Thoracic aorta (tissue), 2 donors: ENCODE results near the gene HSPA12B. TPM values are rescaled to one million over a fixed set of nuclear protein-coding genes. Genes with fewer than 3 reads are reported as not detected.

Source experiments
- ATAC-seq: fragments of 150-250 bp; one replicate; pipeline ENCODE4 v1.8.0; 2017; ENCODE audit warnings: low read depth; ENCODE audit not compliant: insufficient number of reproducible peaks, low FRiP score
- DNase-seq: peaks from one replicate; pipeline ENCODE4 v3.0.0-alpha.2; 2020; ENCODE audit warnings: low spot score
- H3K27ac ChIP-seq, 2 donors: fragments of 200-600 bp; sonication (generic); 1 replicate in 1 of 2; 2 replicates in 1 of 2; pipeline ENCODE4 v1.5.1; 2016; ENCODE audit warnings: mild to moderate bottlenecking in 2 of 2, moderate library complexity in 2 of 2
- H3K27me3 ChIP-seq: fragments of 200-600 bp; sonication (generic); replicated peaks from 2 replicates; pipeline ENCODE4 v1.6.0; 2016; ENCODE audit warnings: mild to moderate bottlenecking; ENCODE audit not compliant: insufficient read depth
- H3K36me3 ChIP-seq: fragments of 200-600 bp; sonication (generic); one replicate; pipeline ENCODE4 v1.5.1; 2016
- H3K4me1 ChIP-seq, 2 donors: fragments of 200-600 bp; sonication (generic); 1 replicate in 1 of 2; 2 replicates in 1 of 2; pipeline versions ENCODE4 v1.5.1 to v1.6.0; 2016; ENCODE audit warnings: low read depth in 2 of 2, mild to moderate bottlenecking in 1 of 2; ENCODE audit not compliant: control insufficient read depth in 1 of 2
- H3K4me3 ChIP-seq: fragments of 200-600 bp; sonication (generic); 2 replicates; pipeline ENCODE4 v1.5.1; 2016; ENCODE audit warnings: mild to moderate bottlenecking
- H3K9me3 ChIP-seq: fragments of 200-600 bp; sonication (generic); 2 replicates; pipeline ENCODE4 v1.5.1; 2016
- total RNA-seq, 2 donors: library from RNA; depleted of rRNA; stranded (reverse); fragments of >200 nt; gene quantifications; one replicate each; pipeline versions ENCODE4 v1.1.0 to v1.2.3, GENCODE V29; 2016
- TF ChIP-seq, protein P1 (sequence below): fragments of 200-600 bp; sonication (generic); IDR thresholded peaks from one replicate; pipeline ENCODE4 v1.5.1; 2019; ENCODE audit warnings: antibody characterized with exemption

HSPA12B gene
- total RNA-seq, 2 donors from 2014 or later, result 4.6 to 6.5 TPM

- no peaks in the 10 kb centered on the region for H3K27me3 ChIP-seq
- TF ChIP-seq, protein P1, sequence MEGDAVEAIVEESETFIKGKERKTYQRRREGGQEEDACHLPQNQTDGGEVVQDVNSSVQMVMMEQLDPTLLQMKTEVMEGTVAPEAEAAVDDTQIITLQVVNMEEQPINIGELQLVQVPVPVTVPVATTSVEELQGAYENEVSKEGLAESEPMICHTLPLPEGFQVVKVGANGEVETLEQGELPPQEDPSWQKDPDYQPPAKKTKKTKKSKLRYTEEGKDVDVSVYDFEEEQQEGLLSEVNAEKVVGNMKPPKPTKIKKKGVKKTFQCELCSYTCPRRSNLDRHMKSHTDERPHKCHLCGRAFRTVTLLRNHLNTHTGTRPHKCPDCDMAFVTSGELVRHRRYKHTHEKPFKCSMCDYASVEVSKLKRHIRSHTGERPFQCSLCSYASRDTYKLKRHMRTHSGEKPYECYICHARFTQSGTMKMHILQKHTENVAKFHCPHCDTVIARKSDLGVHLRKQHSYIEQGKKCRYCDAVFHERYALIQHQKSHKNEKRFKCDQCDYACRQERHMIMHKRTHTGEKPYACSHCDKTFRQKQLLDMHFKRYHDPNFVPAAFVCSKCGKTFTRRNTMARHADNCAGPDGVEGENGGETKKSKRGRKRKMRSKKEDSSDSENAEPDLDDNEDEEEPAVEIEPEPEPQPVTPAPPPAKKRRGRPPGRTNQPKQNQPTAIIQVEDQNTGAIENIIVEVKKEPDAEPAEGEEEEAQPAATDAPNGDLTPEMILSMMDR, result no peak
- DNase-seq, result no peak
- H3K27ac ChIP-seq, result no peak overlapping the region
- H3K9me3 ChIP-seq, result no peaks in the 10 kb centered on the region
- no peak for ATAC-seq
- H3K36me3 ChIP-seq, result no peaks in the 10 kb centered on the region
- no peaks in the 10 kb centered on the region for H3K4me1 ChIP-seq
- H3K4me3 ChIP-seq, result peak overlapping the region; percentile 52
Observed at GRCh38 chr20:3733119-3733995, 872 bp downstream of the HSPA12B start.

DNA sequence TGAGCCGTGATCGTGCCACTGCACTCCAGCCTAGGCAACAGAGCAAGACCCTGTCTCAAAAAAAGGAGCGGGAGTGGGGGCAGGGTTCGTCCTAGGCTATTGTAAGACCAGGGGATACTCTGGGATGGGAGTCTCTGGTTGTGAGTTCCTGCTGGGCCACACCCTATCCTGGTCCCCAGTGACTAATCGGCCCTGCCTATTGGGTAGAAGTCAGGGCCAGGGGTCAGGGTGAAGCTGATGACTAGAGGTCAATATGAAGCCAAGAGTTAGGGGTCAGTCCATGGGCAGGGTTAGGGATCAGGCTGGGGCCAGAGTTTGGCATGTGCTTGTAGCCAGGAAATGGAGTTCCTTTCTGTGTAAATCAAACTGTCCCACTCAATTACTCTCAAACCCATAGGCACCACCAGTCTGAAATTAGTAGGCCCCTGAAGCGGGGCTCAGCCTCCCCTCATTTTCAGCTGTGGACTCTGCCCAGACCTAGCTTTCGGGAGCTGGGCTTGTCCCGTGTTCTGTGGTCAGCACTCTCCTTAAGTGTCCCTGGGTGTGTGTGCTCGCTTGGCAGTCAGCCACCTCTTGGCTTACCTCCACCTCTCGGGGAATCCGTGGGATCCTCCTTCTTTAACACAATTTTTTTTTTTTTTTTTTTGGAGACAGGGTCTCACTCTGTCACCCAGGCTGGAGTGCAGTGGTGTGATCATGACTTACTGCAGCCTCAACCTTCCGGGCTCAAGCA is 1.8 kb downstream of the HSPA12B start:
- Histone ChIP-seq H3K27ac (no peak overlapping the region), H3K4me1 (no peaks in the 10 kb centered on the region), H3K4me3 (no peak overlapping the region), H3K36me3 (no peaks in the 10 kb centered on the region), H3K27me3 (no peaks in the 10 kb centered on the region), H3K9me3 (no peaks in the 10 kb centered on the region)
- no peak for DNase-seq
- ATAC-seq, result no peak
- TF ChIP-seq, protein P1, result no peak

- H3K4me1 ChIP-seq, result no peaks in the 10 kb centered on the region
Observed at GRCh38 chr20:3735768-3736167, 3.3 kb downstream of the HSPA12B start.

DNA sequence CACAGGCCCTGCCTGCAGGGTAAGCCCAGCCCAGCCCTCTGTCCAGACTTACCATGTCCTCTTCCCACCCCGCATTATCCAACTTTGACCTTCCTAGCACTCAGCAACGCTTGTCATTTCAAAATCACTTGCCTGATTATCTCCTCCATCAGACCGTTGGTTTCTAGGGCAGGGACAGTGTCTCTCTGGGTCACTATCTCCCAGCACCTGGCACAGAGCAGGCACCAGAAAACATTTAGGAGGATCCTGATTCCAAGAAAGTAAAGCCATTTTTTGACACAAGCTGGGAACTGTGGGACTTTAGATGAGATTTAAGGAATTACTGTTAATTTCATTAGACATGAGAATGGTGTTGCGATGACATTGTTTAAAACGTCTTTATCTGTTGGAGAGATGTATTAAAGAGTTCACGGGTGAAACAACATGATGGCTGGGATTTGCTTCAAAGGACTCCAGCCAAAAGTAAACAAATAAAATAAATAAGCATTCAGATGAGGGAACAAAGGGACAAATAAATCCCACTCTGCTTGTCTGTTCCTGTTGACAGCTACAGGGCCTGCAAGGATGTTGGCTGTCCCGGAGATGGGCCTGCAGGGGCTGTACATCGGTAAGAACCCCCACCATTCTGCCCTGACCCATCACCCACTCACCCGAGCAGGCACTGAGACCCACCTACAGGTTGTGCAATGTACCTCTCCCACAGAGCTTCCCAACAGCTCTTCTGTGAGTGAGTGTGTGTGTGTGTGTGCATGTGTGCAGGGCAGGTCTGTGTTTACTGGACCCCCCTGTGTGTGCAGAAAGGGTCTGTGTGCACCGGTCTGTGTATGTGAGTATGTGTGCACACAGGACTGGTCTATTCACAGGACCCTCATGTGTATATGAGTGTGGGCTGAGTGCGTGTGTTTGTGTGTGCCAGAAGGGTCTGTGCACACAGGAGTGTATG is 5.9 kb downstream of the HSPA12B start:
- TF ChIP-seq, protein P1, result no peak
- no peak overlapping the region for H3K27ac ChIP-seq
- no peak overlapping the region for H3K4me3 ChIP-seq
- no peaks in the 10 kb centered on the region for H3K36me3 ChIP-seq
- ATAC-seq, result no peak
- no peaks in the 10 kb centered on the region for H3K4me1 ChIP-seq
- DNase-seq, result no peak
- H3K9me3 ChIP-seq, result no peaks in the 10 kb centered on the region
- no peaks in the 10 kb centered on the region for H3K27me3 ChIP-seq

More at GRCh38 chr20:3735768-3736167, 3.3 kb downstream of the HSPA12B start:
- ATAC-seq (no peak), DNase-seq (no peak)
- TF ChIP-seq, protein P1, result no peak
- no peak overlapping the region for H3K27ac ChIP-seq
- no peaks in the 10 kb centered on the region for H3K9me3 ChIP-seq
- H3K27me3 ChIP-seq, result no peaks in the 10 kb centered on the region
- no peaks in the 10 kb centered on the region for H3K36me3 ChIP-seq
- no peak overlapping the region for H3K4me3 ChIP-seq
